Endodermal cell (in vitro differentiated cells): ENCODE measurements around the gene FOXI1. TPM values are rescaled to one million over a fixed set of nuclear protein-coding genes. Genes with fewer than 3 reads are reported as not detected.
A peak's percentile ranks its signal among the peaks of the same experiment; 100 is the strongest.

Experiments
- DNase-seq: peaks from one replicate; pipeline ENCODE4 v3.0.0-alpha.2; 2017
- H3K27ac ChIP-seq: 2 replicates; pipeline ENCODE4 v1.5.1; 2013; ENCODE audit warnings: mild to moderate bottlenecking, low read depth, low read length, moderate library complexity
- H3K27me3 ChIP-seq: 2 replicates; pipeline ENCODE4 v1.6.1; 2013; ENCODE audit warnings: mild to moderate bottlenecking, low read length, moderate library complexity; ENCODE audit not compliant: insufficient read depth, control insufficient read depth, poor library complexity, severe bottlenecking
- H3K36me3 ChIP-seq: 2 replicates; pipeline ENCODE4 v1.7.0; 2013; ENCODE audit warnings: mild to moderate bottlenecking, low read length, moderate library complexity; ENCODE audit not compliant: control insufficient read depth, insufficient read depth
- H3K4me1 ChIP-seq: one replicate; pipeline ENCODE4 v1.7.0; 2013; ENCODE audit warnings: low read length; ENCODE audit not compliant: control insufficient read depth, insufficient read depth
- H3K4me3 ChIP-seq: 2 replicates; pipeline ENCODE4 v1.5.1; 2013; ENCODE audit warnings: mild to moderate bottlenecking, low read length, moderate library complexity
- H3K9ac ChIP-seq: 2 replicates; pipeline ENCODE4 v1.6.1; 2013; ENCODE audit warnings: mild to moderate bottlenecking, low read length, moderate library complexity; ENCODE audit not compliant: poor library complexity, severe bottlenecking; ENCODE audit errors: extremely low read depth
- H3K9me3 ChIP-seq: 2 replicates; pipeline ENCODE4 v1.6.1; 2013; ENCODE audit warnings: mild to moderate bottlenecking, low read length, moderate library complexity; ENCODE audit not compliant: control insufficient read depth
- H3K27ac Mint-ChIP-seq: 2 replicates; pipeline ENCODE4 v1.8.0; 2020; ENCODE audit warnings: mixed read lengths
- H3K27me3 Mint-ChIP-seq: 2 replicates; pipeline ENCODE4 v1.8.0; 2021; ENCODE audit warnings: mild to moderate bottlenecking, mixed read lengths; ENCODE audit not compliant: insufficient read depth
- H3K36me3 Mint-ChIP-seq: 2 replicates; pipeline ENCODE4 v1.8.0; 2020; ENCODE audit warnings: low read depth, mixed read lengths
- H3K4me1 Mint-ChIP-seq: 2 replicates; pipeline ENCODE4 v1.8.0; 2020; ENCODE audit warnings: mixed read lengths
- H3K4me3 Mint-ChIP-seq: 2 replicates; pipeline ENCODE4 v1.8.0; 2020; ENCODE audit warnings: mild to moderate bottlenecking, moderate library complexity, mixed read lengths
- H3K9me3 Mint-ChIP-seq: 2 replicates; pipeline ENCODE4 v1.8.0; 2020; ENCODE audit warnings: mild to moderate bottlenecking, mixed read lengths
- WGBS, 2 experiments: methylation state at CpG; one replicate each; pipeline versions ENCODE4 v1.1.5 to v1.1.7; 2013; ENCODE audit warnings: missing lambda C conversion rate in 2 of 2, mixed read lengths in 1 of 2; ENCODE audit not compliant: insufficient coverage in 1 of 2, insufficient read length in 1 of 2; 5-methylcytosine and 5-hydroxymethylcytosine counted together
- total RNA-seq, 2 donors: library from RNA; stranded (reverse); fragmentation: NEBNext Ultra II Directional in 1 of 2; extraction: Animal tissue kit (Norgen Biotek cat#: 25700) in 1 of 2; gene quantifications; 2 replicates in 1 of 2; 3 replicates in 1 of 2; pipeline ENCODE4 v1.2.1, GENCODE V29; 2021
- TF ChIP-seq, protein P1 (sequence below): fragments of 200-600 bp; sonication (generic); conservative IDR thresholded peaks from 2 replicates; pipeline ENCODE4 v1.5.0; 2021; ENCODE audit warnings: antibody characterized with exemption, mild to moderate bottlenecking

Gene FOXI1
- total RNA-seq, 2 donors from 2014 or later, result 0.44 to 3.5 TPM

DNA sequence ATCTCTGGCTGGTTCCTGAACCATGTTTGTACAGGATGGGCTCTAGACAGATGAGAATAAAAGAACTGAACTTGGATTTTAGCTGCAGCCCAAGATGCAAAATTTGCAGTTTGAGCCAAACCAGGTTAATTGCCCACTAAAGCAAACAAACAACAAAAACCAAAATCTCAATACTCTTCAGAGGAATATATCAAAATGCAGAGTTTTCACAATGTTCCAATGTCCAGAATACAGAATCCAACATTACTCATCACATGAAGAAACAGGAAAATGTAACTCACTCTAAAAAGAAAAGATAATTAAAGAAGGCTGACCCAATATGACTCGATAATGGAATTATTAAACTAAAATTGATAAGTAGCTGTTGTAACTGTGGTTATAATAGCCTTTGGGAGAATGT, 20.4 kb downstream of the FOXI1 start:
- DNase-seq, result no peak
- Histone ChIP-seq H3K4me3 (peak overlapping the region; percentile 14), H3K27me3 (no peaks in the 10 kb centered on the region), H3K27ac (no peak overlapping the region), H3K36me3 (no peaks in the 10 kb centered on the region), H3K4me1 (no peaks in the 10 kb centered on the region), H3K9ac (no peak overlapping the region), H3K9me3 (peaks cover 20% of the 10 kb centered on the region)
- Mint-ChIP-seq H3K36me3 (peaks cover 2% of the 10 kb centered on the region), H3K4me3 (no peak overlapping the region), H3K27ac (no peak overlapping the region), H3K9me3 (peaks cover 26% of the 10 kb centered on the region), H3K27me3 (peaks cover under 1% of the 10 kb centered on the region), H3K4me1 (peaks cover 2% of the 10 kb centered on the region)
- WGBS, 2 experiments, result 94 to 100% methylated on average over 1 of the region's 1 CpG
- TF ChIP-seq, protein P1, sequence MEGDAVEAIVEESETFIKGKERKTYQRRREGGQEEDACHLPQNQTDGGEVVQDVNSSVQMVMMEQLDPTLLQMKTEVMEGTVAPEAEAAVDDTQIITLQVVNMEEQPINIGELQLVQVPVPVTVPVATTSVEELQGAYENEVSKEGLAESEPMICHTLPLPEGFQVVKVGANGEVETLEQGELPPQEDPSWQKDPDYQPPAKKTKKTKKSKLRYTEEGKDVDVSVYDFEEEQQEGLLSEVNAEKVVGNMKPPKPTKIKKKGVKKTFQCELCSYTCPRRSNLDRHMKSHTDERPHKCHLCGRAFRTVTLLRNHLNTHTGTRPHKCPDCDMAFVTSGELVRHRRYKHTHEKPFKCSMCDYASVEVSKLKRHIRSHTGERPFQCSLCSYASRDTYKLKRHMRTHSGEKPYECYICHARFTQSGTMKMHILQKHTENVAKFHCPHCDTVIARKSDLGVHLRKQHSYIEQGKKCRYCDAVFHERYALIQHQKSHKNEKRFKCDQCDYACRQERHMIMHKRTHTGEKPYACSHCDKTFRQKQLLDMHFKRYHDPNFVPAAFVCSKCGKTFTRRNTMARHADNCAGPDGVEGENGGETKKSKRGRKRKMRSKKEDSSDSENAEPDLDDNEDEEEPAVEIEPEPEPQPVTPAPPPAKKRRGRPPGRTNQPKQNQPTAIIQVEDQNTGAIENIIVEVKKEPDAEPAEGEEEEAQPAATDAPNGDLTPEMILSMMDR, result no peak

DNA sequence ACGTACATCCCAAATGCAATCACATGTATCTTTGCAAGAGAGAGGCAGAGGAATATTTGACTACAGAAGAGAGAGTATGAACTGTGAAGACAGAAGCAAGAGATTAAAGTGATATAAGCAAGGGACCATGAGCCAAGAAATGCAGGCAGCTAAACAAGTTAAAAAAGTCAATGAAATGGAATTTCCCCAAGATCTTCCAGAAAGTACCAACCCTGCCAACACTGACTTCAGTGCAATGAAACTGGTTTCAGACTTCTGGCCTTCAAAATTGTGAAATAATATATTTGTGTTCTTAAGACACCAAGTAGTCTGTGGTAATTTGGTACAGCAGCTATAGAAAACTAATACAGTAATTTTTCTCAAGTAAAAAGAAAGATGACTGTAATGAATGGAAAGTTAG, 20.9 kb downstream of the FOXI1 start:
- WGBS, 2 experiments, result 60 to 93% methylated on average over 1 of the region's 1 CpG
- H3K27me3 Mint-ChIP-seq, result no peaks in the 10 kb centered on the region

GRCh38 chr5:170131235-170131634, 25.5 kb downstream of the FOXI1 start:
- Mint-ChIP-seq H3K36me3 (peaks cover 2% of the 10 kb centered on the region), H3K27me3 (peaks cover 6% of the 10 kb centered on the region), H3K9me3 (peaks cover 19% of the 10 kb centered on the region), H3K4me3 (no peak overlapping the region), H3K4me1 (no peaks in the 10 kb centered on the region), H3K27ac (no peak overlapping the region)
- WGBS, 2 experiments, result 80 to 86% methylated on average over 1 to 2 of the region's 3 CpGs
- no peak overlapping the region for H3K9ac ChIP-seq
- TF ChIP-seq, protein P1, result no peak
- no peak overlapping the region for H3K4me3 ChIP-seq
- H3K36me3 ChIP-seq, result no peaks in the 10 kb centered on the region
- peaks cover 11% of the 10 kb centered on the region for H3K9me3 ChIP-seq
- H3K27me3 ChIP-seq, result no peaks in the 10 kb centered on the region
- H3K27ac ChIP-seq, result no peak overlapping the region
- DNase-seq, result peak; percentile 22
- no peaks in the 10 kb centered on the region for H3K4me1 ChIP-seq

More for the DNA sequence above, 20.9 kb downstream of the FOXI1 start:
- Mint-ChIP-seq H3K4me1 (peaks cover 2% of the 10 kb centered on the region), H3K36me3 (peaks cover 2% of the 10 kb centered on the region), H3K9me3 (peaks cover 26% of the 10 kb centered on the region), H3K27ac (no peak overlapping the region), H3K4me3 (no peak overlapping the region)
- TF ChIP-seq, protein P1, result no peak
- Histone ChIP-seq H3K27me3 (no peaks in the 10 kb centered on the region), H3K36me3 (no peaks in the 10 kb centered on the region), H3K9me3 (peaks cover 20% of the 10 kb centered on the region), H3K4me3 (peak overlapping the region; percentile 14), H3K4me1 (no peaks in the 10 kb centered on the region), H3K9ac (no peak overlapping the region), H3K27ac (no peak overlapping the region)
- no peak for DNase-seq
